KBM-7 (cell line): ENCODE results near the gene SLC6A4.

Experiments
- DNase-seq: peaks from one replicate; pipeline ENCODE4 v3.0.0-alpha.2; 2015
- in situ Hi-C: fragments of 300-500 bp; cut with MboI; formaldehyde crosslinking; loops from 2 replicates; pipeline ENCODE4 v1.14.3; 2020; ENCODE audit warnings: low sequenced_read_pairs, low pct_unique_long_range_greater_than_20kb, mixed read lengths

Gene SLC6A4

DNA sequence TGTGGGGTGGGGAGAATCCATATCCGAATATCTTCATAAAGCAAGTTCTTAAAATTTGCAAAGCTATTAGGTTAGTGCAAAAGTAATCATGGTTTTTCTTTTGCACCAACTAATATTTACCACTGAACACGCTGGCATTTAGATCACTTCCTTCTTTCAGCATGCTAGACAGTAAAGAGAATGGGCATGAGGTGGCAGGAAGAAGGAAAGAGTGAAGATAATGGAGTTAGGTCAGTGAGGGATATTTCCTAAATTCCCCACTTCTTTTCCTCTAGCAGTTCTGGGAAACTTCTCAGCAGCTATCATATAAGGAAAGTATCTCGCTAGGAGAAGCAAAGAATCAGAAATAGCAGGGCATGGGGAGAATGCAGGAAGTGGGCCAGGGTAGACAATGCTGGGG, 39.0 kb downstream of the SLC6A4 start:
- in situ Hi-C loops = no loop called here
- no peak for DNase-seq

DNA sequence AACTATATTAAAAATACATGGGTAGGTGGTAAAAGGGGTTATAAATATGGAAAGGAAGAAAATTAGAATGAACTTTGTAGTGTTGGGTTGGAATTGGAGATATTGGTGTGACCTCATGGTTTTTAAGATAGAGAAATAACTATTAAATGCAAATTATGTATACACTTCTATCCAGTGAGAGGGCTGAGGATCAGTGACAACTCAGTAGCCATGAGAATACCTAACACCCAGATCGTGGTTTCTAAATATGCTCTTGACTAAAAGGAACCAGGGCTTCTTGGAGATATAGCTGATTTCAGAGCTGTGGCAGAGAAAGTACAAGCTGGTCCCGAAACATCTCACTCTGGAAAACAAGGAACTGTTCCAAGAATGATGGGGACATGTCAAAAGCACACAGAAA, 44.4 kb downstream of the SLC6A4 start:
- no peak for DNase-seq
- in situ Hi-C loops = no loop called here

DNA sequence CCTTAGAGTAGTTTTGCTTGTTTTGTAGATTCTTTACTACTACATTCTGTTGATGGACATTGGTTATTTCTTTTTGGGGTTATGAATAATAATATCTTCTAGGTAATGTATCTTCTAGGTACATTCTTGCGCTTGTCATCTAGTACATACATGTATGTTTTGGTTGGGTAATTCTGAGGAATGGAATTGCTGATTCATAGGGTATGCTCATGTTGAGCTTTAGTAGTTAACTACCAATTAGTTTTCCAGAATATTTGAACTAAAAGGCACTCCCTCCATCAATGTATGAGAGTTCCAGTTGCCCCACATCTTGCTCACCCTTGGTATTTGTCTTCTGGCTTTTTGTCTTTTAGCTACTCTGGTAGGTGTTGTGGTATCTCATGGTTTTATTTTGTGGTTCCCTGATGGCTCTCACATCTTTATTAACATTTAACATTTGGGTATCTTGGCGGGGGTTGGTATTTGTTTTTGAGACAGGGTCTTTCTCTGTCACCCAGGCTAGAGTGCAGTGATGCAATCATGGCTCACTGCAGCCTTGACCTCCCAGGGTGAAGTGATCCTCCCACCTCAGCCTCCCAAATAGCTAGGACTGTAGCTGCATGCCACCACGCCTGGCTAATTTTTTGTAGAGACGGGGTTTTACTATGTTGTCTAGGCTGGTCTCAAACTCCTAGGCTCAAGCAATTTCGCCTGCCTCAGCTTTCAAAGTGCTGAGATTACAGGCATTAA, 47.1 kb downstream of the SLC6A4 start:
- DNase-seq = no peak
- in situ Hi-C loops = no loop called here

DNA sequence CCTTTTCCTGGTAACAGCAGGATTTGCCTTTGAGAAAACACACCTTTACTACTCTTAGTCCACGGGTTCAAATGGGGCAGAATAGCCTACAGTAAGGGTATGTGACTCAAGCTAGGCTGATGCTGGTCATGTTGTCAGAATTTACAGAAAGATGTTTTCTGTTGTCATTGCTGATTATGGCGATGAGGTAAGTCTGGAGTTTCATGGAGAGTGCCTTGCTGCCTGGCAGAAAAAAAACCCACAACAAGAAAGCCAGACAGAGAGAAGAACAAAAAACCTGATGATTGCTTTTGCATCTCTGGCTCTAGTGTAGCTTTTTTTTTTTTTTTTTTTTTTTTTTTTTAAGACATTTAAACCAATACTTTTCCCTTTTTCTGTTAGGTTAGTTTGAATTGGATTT, 47.9 kb downstream of the SLC6A4 start:
- no peak for DNase-seq
- in situ Hi-C loops = no loop called here

DNA sequence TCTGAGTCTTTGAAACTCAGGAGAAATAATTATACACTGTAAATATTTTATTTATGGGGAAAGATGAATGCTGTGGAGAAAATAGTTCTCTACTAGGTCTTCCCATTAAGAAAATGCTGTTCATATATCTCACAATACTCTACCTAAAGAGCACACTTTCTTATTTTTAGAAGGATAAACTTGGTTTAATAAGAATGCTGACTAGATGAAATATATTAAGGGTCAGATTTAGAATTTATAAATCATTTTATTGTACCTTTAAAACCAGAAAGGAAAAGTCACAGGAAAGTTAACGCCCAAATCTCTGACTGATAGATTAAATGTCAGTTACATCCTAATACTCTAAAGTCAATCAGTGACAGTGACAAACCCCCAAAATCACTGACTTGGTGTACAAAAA, 48.7 kb downstream of the SLC6A4 start:
- in situ Hi-C loops = no loop called here
- no peak for DNase-seq

DNA sequence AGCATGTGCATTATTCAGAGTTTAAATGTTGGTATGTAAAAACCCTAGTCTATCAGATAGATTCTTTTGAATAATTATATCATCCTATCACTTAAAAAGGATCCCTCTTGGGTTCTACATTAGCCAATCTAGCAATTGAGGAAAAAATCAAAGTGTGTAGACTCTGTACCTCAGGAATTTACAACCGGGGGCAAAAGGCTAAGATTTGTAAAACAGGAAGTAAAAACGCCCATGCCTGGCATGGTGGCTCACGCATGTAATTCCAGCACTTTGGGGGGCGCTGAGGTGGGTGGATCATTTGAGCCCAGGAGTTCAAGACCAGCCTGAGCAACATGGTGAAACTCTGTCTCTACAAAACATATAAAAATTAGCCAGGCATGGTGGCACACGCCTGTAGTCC, 58.6 kb downstream of the SLC6A4 start:
- DNase-seq = no peak
- in situ Hi-C loops = no loop called here

DNA sequence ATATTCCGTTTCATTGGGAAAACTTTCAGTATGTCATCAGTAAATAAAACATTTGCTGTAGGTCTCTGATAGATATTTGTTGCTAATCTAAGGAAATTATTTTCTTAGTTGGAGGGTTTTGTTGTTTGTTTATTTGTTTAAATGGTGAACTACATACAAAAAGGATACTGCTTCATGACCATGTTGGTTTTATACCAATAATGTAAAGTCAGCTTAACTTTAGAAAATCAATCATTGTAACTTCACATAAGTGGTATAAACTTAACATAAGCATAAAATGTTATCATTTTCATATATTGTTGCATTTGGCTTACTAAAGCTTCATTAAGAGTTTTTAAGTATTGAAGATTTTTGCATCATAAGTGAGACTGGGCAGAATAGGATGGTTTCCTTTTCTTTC, 60.9 kb downstream of the SLC6A4 start:
- no peak for DNase-seq
- in situ Hi-C loops = no loop called here

DNA sequence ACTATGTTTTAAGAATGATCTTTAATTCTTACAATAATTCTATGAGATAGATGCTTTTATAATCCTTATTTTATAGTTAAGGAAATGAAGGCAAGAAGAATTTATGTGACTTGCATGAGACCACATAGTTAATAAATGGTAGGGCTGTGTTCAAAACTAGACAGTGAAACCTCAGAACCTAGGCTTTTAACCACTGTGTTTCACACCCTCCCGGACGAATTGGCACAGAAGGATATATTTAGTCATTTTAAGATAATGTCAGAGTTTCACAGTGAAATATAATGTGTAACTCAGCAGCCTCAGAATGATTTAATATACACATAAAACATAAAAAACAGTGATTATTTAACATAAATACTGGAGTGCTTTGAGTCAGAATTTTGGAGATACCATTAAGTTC, 61.8 kb downstream of the SLC6A4 start:
- in situ Hi-C loops = no loop called here
- DNase-seq = no peak

DNA sequence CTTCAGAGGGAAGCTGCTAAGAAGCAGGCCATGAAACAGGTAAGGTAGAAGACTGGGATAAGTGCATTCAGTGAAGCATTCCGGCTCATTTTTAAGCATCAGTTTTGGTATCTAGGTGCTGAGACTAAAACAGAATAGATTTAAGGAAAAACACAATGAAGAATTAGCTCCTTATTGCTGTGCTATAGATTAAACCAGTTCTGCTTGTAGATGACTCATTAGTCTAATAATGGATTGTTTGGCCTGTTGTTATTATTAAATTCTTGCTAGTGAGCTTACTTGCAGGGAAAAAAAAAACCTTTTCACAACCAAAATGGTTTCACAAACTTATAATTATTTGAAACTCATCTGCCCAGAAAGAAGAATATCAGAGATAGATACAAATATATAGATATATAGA, 62.9 kb downstream of the SLC6A4 start:
- in situ Hi-C loops = no loop called here

DNA sequence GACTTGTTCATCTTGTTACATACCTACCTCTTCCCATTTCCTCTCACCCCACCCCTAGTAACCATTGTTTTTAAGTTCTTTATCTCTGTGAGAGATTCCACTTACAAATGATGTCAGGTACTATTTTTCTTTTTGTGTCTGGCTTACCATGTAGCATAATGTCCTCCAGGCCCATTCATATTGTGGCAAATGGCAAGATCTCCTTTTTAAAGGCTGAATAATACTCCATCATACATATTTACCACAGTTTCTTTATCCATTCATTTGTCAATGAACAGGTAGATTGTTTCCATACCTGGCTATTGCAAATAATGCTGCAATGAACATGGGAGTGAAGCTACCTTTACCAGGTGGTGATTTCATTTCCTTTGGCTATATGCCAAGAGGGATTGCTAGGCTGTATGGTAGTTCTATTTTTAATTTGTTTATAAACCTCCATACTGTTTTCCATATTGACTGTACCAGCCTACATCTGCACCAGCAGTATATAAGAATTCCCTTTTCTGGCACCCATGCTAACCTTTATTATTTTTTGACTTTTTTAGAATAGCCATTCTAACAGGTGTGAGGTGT, 65.0 kb downstream of the SLC6A4 start:
- in situ Hi-C loops = no loop called here
- no peak for DNase-seq

More for the DNA sequence above, 62.9 kb downstream of the SLC6A4 start:
- DNase-seq = no peak

DNA sequence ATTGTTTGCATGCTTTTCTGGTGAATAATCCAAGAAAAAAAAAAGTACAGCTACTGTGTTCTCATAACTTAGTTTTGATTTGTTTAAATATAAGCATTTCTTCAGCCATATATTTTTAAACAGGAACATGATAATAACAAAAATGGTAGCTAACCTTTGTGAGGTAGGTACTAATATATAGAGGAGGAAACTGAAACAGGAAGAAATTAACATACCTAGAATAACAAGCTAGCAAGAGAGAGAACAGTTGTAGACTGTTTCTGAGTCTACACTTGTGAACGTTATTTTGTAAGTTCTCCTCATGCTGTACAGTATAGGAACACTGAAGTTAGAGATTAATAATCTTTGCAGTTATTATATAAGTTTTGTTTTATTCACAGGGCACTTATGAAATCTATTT, 69.5 kb downstream of the SLC6A4 start:
- no peak for DNase-seq
- in situ Hi-C loops = no loop called here

DNA sequence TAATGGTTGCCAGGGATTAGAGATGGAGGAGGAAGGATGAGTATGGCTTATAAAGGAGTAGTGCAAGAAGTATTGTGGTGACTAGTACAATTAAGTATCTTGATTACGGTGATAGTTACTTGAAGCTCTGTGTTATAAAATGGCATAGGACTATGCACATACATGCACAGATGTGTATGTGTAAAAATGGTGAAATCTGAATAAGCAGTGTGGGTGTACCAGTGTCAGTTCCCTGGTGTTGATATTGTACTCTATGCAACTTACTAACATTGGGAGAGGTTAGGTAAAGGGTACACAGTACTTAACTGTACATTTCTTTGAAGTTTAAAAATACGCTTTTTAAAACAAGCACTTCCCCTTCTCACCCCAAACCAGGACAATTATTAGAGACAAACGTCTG, 70.3 kb downstream of the SLC6A4 start:
- no peak for DNase-seq
- in situ Hi-C loops = no loop called here

DNA sequence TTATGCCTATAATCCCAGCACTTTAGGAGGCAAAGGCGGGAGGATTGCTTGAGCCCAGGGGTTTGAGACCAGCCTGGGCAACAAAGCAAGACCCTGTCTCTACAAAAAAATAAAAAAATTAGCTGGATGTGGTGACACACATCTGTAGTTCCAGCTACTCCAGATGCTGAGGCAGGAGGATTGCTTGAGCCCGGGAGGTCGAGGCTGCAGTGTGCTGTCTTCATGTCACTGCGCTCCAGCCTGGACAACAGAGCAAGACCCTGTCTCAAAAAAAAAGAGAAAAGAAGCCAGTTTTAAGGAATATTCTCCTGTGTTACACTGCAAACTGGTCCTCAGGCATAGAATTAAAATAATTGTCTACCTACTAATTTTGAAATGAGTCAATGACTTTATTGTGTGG, 71.0 kb downstream of the SLC6A4 start:
- DNase-seq = no peak
- in situ Hi-C loops = no loop called here

DNA sequence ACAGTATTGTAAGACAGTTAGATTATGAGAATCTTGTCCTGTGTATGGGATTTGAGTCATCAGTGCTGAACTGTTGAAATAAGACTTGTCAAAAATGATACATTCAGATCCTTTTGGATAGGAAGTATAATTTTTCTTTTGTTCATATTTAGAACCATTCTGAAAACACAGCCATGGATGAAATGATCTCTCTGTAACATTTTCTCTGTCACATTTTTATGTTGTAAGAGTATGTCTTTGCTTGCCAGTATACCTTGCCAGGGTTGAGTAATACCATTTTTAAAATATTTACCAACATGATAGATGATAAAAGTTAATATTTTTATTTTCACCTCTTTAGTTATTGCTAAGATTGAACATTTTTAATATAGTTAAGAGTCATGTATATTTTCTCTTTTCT, 73.9 kb downstream of the SLC6A4 start:
- in situ Hi-C loops = no loop called here
- DNase-seq = no peak

DNA sequence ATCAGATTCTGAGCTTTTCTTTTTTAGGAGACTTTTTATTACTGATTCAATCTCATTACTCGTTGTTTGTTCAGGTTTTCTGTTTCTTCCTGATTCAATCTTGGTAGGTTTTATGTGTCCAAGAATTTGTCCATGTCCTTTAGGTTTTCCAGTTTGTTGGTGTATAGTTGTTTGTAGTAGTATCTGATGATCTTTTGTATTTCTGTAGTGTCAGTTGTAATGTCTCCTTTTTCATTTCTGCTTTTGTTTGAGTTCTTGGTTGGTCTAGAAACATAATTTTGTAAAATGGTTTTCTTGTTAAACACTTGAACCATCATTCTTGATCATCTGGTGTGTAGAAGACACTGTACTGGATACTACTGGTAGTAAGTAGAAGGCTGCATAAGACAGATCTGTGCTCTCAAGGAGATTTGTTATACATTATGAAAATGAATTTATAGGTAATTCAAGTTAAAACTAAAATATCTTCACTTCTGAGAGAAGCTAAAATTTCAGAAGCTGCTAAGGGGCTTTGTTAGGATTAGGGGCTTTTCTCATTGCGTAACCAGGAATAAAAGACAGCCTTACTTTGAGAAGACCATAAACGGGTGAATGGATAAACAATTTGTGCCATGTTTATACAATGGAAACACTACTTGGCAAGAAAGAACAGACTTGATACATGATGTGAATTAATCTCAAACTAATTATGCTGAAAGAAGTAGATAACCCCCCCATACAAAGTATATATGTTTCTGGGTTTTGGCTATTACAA, 74.9 kb downstream of the SLC6A4 start:
- no peak for DNase-seq
- in situ Hi-C loops = no loop called here

DNA sequence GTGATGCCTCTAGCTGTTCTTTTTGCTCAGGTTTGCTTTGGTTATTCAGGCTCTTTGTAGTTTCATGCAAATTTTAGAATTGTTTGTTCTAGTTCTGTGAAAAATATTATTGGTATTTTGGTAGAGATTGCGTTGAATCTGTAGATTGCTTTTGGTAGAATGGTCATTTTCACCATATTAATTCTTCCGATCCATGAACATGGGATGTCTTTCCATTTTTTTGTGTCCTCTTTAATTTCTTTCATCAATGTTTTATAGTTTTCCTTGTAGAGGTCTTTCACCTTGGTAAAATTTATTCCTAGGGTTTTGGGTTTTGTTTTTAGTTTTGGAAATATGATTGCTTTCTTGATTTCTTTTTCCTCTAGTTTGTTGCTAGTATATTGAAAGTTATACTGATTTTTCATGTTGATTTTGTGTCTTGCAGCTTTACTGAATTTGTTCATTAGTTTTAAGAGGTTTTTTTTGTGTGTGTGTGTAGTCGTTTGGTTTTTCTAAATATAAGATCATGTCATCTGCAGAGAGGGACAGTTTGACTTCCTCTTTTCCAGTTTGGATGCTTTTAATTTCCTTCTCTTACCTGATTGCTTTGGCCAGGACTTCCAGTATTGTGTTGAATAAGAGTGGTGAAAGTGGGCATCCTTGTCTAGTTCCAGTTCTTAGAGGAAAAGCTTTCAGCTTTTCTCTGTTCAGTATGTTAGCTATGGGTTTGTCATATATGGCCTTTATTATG, 76.4 kb downstream of the SLC6A4 start:
- in situ Hi-C loops = no loop called here
- peak; percentile 15 for DNase-seq

DNA sequence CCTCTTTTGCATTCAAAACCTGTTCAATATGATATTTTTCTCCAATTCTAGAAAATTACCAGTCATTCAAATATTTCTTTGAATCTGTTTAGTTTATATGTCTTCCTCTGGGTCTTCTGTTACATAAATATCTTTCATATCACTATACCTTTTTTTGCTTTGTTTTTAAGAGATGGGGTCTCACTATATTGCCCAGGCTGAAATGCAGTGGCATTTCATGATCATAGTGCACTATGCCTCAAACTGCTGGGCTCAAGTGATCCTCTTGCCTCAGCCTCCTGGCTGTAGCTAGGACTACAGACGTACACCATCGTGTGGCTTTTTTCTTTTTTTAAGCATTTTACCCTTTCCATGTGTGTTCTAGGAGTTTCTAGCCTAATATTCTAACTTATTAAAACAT, 80.1 kb downstream of the SLC6A4 start:
- DNase-seq = no peak
- in situ Hi-C loops = no loop called here

DNA sequence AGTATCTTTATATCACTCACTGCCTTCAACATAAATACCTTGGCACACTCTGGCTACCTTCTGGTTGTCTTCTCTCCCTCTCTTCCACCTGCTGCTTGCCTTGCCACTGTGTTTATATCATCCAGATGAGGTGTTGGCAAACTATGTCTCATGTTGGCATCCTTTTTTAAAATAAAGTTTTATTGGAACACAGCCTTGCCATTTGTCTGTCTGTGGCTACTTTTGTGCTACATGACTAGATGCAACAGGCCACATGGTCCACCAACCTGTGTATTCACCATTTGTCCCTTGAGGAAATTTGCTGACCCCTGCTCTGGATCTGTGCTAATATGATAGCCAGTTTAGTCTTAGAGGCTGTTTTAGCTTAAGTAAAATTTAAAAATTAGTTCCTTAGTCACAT, 82.0 kb downstream of the SLC6A4 start:
- in situ Hi-C loops = no loop called here
- no peak for DNase-seq

DNA sequence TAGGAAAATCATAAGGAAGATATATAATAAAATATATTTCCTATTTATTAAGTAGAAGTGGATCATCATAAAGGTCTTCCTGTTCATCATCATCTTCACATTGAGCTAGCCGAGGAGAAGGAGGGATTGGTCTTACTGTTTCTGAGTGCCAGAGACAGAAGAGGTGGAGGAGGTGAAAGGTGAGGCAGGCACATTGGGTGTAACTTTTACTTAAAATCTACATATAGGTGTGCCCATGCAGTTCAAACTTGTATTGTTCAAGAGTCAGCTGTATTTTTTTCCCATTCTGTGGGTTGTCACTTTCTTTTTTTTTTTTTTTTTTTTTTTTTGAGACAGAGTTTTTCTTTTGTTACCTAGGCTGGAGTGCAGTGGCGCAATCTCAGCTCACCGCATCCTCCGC, 84.0 kb downstream of the SLC6A4 start:
- no peak for DNase-seq
- in situ Hi-C loops = no loop called here

DNA sequence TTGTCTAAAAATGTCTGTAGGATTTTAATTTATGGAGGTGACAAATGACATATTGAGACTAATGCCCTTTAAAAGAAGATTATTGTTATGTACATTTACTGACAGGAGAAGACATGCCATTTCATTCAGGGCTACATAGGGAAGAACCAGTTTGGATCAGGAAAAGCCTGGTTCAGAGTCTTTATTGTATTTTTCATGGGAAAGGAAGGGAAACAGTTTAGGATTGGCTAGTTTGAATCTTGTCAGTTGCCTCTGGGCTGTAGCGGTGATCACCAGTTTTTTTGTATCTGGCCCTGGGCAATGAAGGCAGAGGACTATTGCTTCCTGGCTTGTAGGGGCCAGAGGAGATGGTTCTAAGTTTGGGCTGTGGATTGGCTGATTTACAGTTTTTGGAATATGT, 87.1 kb downstream of the SLC6A4 start:
- DNase-seq = no peak
- in situ Hi-C loops = no loop called here
